Measurements from ENCODE around the gene MYBPH. TPM values are rescaled to one million over a fixed set of nuclear protein-coding genes. Genes with fewer than 3 reads are reported as not detected.

The MYBPH gene
- total RNA-seq (2022; extraction: Qiagen RNA extraction) = not detected in 5 replicates

GRCh38 chr1:203175237-203175826, at the start of gene MYBPH:
Gene MYBPH, minus strand, starts transcription at chr1:203175826. Its CDS starts 71 bp downstream, at chr1:203175755.

GRCh38 chr1:203186446-203187303, 11.0 kb upstream of the MYBPH start, which contains the start of gene CHI3L1:
Gene CHI3L1, minus strand, starts transcription at chr1:203186704. Its CDS starts 81 bp downstream, at chr1:203186623.

GRCh38 chr1:203127666-203128430, 47.8 kb downstream of the MYBPH start, which contains the start of gene ADORA1:
Gene ADORA1, plus strand, starts transcription at chr1:203127726. Its CDS starts 1,116 bp downstream, at chr1:203128842.

Other genes with a start within 250 kb of the MYBPH start
- gene KLHL12, start 248.6 kb downstream of the MYBPH start, total RNA-seq (2022; extraction: Qiagen RNA extraction) = 16.8 to 18.4 TPM (median 17.8 TPM) in 5 replicates
- 55.5 to 63.5 TPM (median 61.9 TPM) in 5 replicates for gene ADIPOR1, start 217.5 kb downstream of the MYBPH start, total RNA-seq (2022; extraction: Qiagen RNA extraction)
- 20.7 to 25.0 TPM (median 22.5 TPM) in 5 replicates for gene CYB5R1, start 208.6 kb downstream of the MYBPH start, total RNA-seq (2022; extraction: Qiagen RNA extraction)
- 46.2 to 48.0 TPM (median 46.8 TPM) in 5 replicates for gene TMEM183A, start 168.5 kb downstream of the MYBPH start, total RNA-seq (2022; extraction: Qiagen RNA extraction)
- gene PPFIA4, start 149.3 kb downstream of the MYBPH start, total RNA-seq (2022; extraction: Qiagen RNA extraction) = 0.27 to 1.1 TPM (median 0.31 TPM) in 5 replicates
- not detected in 5 replicates for gene MYOG, start 89.8 kb downstream of the MYBPH start, total RNA-seq (2022; extraction: Qiagen RNA extraction)
- 0.51 to 0.61 TPM (median 0.56 TPM) in 5 replicates for gene ADORA1, start 48.1 kb downstream of the MYBPH start, total RNA-seq (2022; extraction: Qiagen RNA extraction)
- 0.11 TPM in 1 of 5 replicates, not detected in the others for gene CHI3L1, start 10.9 kb upstream of the MYBPH start, total RNA-seq (2022; extraction: Qiagen RNA extraction)
- gene CHIT1, start 53.8 kb upstream of the MYBPH start, total RNA-seq (2022; extraction: Qiagen RNA extraction) = not detected in 5 replicates
- gene BTG2, start 129.7 kb upstream of the MYBPH start, total RNA-seq (2022; extraction: Qiagen RNA extraction) = 10.5 to 14.5 TPM (median 14.2 TPM) in 5 replicates
- gene FMOD, start 175.3 kb upstream of the MYBPH start, total RNA-seq (2022; extraction: Qiagen RNA extraction) = 0.05 to 0.19 TPM in 2 of 5 replicates, not detected in the others